NCI-H2196 (cell line): ENCODE data around the gene IL4.
"Not testable (repeated sequence)": the region's sequence is repeated elsewhere in the genome, so short reads cannot be mapped to it uniquely, and the experiment has no call there.

Experiments
- DNase-seq: peaks from one replicate; lab custom pipeline; 2025; ENCODE audit not compliant: unreplicated experiment; lab: John Stamatoyannopoulos, UW

Gene IL4

GRCh38 chr5:132689513-132689912 is 15.7 kb downstream of the IL4 start:
- DNase-seq: no peak

DNA sequence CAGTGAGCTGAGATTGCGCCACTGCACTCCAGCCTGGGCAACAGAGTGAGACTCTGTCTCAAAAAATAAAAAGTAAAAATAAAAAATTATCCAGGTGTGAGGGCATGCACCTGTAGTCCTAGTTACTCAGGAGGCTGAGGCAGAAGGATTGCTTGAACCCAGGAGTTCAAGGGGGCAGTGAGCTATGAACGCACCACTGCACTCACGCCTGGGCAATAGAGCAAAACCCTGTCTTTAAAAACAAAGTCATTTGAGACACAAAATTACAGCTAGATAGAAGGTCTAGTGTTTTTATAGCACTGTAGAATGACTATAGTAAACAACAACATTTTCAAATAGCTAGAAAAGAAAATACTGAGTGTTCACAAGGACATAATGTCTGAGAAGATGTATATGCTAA is 16.4 kb downstream of the IL4 start:
- DNase-seq: no peak

DNA sequence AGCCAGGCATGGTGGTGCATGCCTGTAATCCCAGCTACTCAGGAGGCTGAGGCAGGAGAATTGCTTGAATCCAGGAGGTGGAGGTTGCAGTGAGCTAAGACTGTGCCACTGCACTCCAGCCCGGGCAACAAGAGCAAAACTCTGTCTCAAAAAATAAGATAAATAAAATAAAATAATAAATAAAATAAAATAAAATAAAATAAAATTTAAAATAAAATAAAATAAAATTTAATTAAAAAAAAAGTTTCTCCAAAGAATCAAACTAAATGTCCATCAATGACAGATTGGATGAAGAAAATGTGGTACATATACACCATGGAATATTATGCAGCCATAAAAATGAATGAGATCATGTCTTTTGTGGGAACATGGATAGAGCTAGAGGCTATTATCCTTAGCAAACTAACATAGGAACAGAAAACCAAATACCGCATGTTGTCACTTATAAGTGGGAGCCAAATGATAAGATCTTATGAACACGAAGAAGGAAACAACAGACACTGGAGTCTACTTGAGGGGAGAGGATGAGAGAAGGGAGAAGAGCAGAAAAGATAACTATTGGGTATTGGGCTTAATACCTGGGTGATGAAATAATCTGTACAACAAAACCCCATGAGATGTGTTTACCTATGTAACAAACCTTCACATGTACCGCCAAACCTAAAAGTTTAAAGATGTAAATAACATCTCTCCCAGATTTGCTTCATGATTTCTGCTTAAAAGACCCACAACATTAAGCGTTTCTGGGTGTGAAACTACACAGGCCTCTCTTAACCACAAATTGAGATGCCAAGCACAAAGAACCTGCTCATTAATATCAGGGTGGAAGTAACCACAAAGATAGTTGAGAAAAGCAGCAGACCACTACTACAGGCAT is 18.2 kb downstream of the IL4 start:
- DNase-seq: not testable (repeated sequence)

- no peak for DNase-seq
Measured at GRCh38 chr5:132692632-132692967, 18.8 kb downstream of the IL4 start.

- no peak for DNase-seq
Measured at GRCh38 chr5:132695956-132696355, 22.2 kb downstream of the IL4 start.

DNA sequence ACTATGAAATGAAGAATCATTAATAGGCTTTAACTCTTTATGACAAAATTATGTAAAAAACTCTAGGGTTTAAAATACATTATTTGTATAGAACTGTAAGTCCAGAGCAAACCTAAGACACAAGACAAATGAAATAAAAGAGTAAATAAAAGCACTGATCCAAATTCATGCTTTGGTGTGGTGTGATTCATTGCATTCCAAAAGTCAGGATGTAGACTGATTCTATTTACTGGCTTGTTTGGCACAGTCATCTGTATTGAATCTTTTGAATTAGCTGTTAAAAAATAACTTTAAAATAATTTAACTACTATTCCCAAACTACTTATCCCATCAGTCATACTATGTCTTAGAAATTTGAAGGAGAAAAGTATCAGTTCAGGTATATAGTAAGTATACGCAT is 31.1 kb downstream of the IL4 start:
- DNase-seq: no peak

DNA sequence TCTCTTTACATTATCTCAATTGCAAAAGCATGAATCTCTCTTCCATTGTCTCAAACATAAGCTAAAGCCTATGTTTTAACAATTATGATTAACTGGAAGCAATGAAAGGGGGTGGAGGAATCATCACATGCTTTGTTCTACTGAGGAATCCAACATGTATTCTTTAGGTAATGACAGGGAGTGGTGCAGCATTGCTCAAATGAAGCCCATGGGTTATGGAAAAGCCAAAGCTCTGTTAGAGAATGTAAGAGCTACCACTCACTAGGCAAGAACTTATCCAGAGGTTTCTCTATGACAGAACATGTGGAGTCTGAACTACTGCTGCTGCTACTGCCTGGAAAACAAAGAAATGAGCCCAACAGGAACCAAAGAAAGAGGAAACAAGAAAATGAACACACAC is 34.9 kb downstream of the IL4 start:
- no peak for DNase-seq

DNA sequence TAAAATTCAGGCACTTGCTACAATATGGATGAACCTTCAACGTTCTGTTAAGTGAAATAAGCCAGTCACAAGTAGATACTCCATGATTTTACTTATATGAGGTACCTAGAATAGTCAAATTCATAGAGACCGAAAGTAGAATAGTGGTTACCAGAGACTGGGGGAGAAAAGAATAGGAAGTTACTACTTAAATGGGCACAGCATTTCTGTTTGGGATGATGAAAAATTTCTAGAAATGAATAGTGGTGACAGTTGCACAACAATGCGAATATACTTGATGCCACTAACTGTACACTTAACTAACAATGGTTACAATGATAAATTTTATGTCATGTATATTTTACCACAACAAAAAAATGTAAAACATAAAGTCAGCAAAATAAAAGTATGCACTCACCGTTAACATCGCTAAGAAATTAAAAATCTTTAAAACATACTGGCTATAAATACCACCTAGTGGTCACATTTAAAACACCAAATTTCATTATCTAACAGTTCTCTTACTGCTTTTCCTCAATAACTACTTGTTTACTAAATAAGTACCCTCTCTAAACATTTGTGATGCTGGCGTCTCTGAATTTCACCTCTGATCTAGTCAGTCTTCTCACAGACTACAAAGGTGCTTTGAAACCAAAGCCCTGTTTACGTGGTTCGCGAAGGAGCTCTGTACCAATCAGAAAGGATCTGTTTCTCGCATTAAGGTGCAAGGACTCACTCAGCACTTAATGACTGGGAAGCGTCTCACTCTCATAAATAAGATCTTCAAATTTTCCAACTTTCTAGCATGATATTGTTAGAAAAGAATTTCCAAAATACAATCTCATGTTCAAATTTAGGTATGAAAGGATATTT is 40.9 kb downstream of the IL4 start:
- no peak for DNase-seq

- DNase-seq: no peak
Measured at GRCh38 chr5:132718544-132719312, 44.9 kb downstream of the IL4 start.

DNA sequence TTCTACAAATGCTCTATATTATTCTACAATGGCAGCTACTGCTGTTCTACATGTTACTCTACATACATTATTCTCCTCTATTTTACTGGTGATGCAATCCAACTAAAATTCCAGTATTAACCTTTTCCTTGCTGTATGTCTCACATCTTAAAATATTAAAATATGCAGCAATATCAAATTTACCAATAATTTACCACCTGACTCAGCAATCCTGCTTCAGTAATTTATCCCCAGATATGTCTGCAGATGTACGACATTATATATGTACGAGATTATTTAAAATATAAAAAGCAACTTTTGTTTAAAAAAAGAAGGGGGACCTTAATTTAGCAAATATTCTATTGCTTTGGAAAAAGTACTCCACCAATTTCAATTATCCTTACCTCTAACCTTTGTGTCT is 52.0 kb downstream of the IL4 start:
- DNase-seq: no peak

- no peak for DNase-seq
Measured at GRCh38 chr5:132729896-132730295, 56.1 kb downstream of the IL4 start.
